Natural killer cell (primary cell): ENCODE results near the gene NELFCD. TPM values are rescaled to one million over a fixed set of nuclear protein-coding genes. Genes with fewer than 3 reads are reported as not detected.
"Not testable (repeated sequence)": the region's sequence is repeated elsewhere in the genome, so short reads cannot be mapped to it uniquely, and the experiment has no call there.

Source experiments
- ATAC-seq, 3 donors: fragments of 150-1000 bp in 2 of 3; fragments of 200-7000 bp in 1 of 3; cut with Tn5 transposase; 1 replicate in 1 of 3; 2 replicates in 2 of 3; pipeline ENCODE4 v1.10.0; 2021; ENCODE audit warnings: mild to moderate bottlenecking in 2 of 3, moderate library complexity in 2 of 3
- DNase-seq, 2 donors: peaks; one replicate each; pipeline versions ENCODE4 v3.0.0 to v3.0.0-alpha.2; 2013 to 2021; ENCODE audit warnings: mixed read lengths in 1 of 2
- H3K27ac ChIP-seq: one replicate; pipeline ENCODE4 v1.5.1; 2013; ENCODE audit warnings: mild to moderate bottlenecking, low read length
- H3K27me3 ChIP-seq: one replicate; pipeline ENCODE4 v1.6.1; 2013; ENCODE audit warnings: low read length; ENCODE audit not compliant: control insufficient read depth, insufficient read depth
- H3K36me3 ChIP-seq: one replicate; pipeline ENCODE4 v1.6.1; 2013; ENCODE audit warnings: low read length; ENCODE audit not compliant: control insufficient read depth, insufficient read depth
- H3K4me1 ChIP-seq: one replicate; pipeline ENCODE4 v1.6.1; 2013; ENCODE audit warnings: low read length; ENCODE audit not compliant: control insufficient read depth, insufficient read depth
- H3K4me3 ChIP-seq: one replicate; pipeline ENCODE4 v1.5.1; 2013; ENCODE audit warnings: low read length
- H3K9me3 ChIP-seq: one replicate; pipeline ENCODE4 v1.6.1; 2013; ENCODE audit warnings: low read length; ENCODE audit not compliant: control insufficient read depth, insufficient read depth
- H3K27ac Mint-ChIP-seq, 2 donors: one replicate each; pipeline ENCODE4 v1.8.0; 2022; ENCODE audit warnings: mild to moderate bottlenecking in 2 of 2, mixed read lengths in 2 of 2, moderate library complexity in 1 of 2
- H3K27me3 Mint-ChIP-seq, 2 donors: one replicate each; pipeline ENCODE4 v1.8.0; 2022; ENCODE audit warnings: low read depth in 2 of 2, mixed read lengths in 2 of 2
- H3K36me3 Mint-ChIP-seq: one replicate; pipeline ENCODE4 v1.8.0; 2022; ENCODE audit warnings: mixed read lengths
- H3K4me1 Mint-ChIP-seq, 2 donors: one replicate each; pipeline ENCODE4 v1.8.0; 2022; ENCODE audit warnings: mixed read lengths in 2 of 2
- H3K4me3 Mint-ChIP-seq: one replicate; pipeline ENCODE4 v1.8.0; 2022; ENCODE audit warnings: mild to moderate bottlenecking, moderate library complexity, mixed read lengths
- H3K9me3 Mint-ChIP-seq, 2 donors: one replicate each; pipeline ENCODE4 v1.8.0; 2022; ENCODE audit warnings: mixed read lengths in 2 of 2
- CTCF ChIP-seq: fragments of 200-600 bp; IDR thresholded peaks from one replicate; pipeline ENCODE4 v1.8.0; 2022; ENCODE audit warnings: antibody characterized with exemption
- WGBS: methylation state at CpG from one replicate; pipeline ENCODE4 v1.1.7; 2013; ENCODE audit warnings: missing lambda C conversion rate; ENCODE audit not compliant: insufficient coverage; 5-methylcytosine and 5-hydroxymethylcytosine counted together
- intact Hi-C: fragments of 100-400 bp; cut with micrococcal nuclease; formaldehyde crosslinking; loops from one replicate; pipeline ENCODE4 v1.14.2; 2022
- total RNA-seq, 4 donors: library from RNA; stranded (reverse); fragments of 120-200 nt in 1 of 4; gene quantifications; one replicate each; pipeline versions ENCODE4 v1.2.3 to v1.2.4, GENCODE V29; 2013 to 2022

NELFCD gene
- total RNA-seq, 3 donors from 2014 or later (not counting 1 experiment from before 2014, with no cell fraction given) = 75.7 to 105 (median 92.6) TPM

GRCh38 chr20:59039233-59039632 is 58.2 kb downstream of the NELFCD start:
- H3K4me3 Mint-ChIP-seq = no peak overlapping the region
- H3K4me1 ChIP-seq = peaks cover 28% of the 10 kb centered on the region
- TF ChIP-seq CTCF = no peak
- H3K9me3 Mint-ChIP-seq = no peaks in the 10 kb centered on the region
- peaks cover 33 to 42% of the 10 kb centered on the region in 2 donors for H3K4me1 Mint-ChIP-seq
- no peaks in the 10 kb centered on the region for H3K27me3 ChIP-seq
- H3K4me3 ChIP-seq = no peak overlapping the region
- H3K27ac ChIP-seq = no peak overlapping the region
- no peak for ATAC-seq
- H3K36me3 Mint-ChIP-seq = peaks cover 23% of the 10 kb centered on the region
- 70% methylated on average over 1 of the region's 1 CpG for WGBS
- peak overlapping the region in 1 of 2 donors; percentile 30 for H3K27ac Mint-ChIP-seq
- H3K36me3 ChIP-seq = peaks cover 39% of the 10 kb centered on the region
- no peak for DNase-seq
- no peaks in the 10 kb centered on the region for H3K9me3 ChIP-seq
- no peaks in the 10 kb centered on the region for H3K27me3 Mint-ChIP-seq
- intact Hi-C loops = no loop called here

- Mint-ChIP-seq H3K4me1 (peaks cover 35 to 39% of the 10 kb centered on the region in 2 donors), H3K27me3 (no peaks in the 10 kb centered on the region), H3K4me3 (peak overlapping the region; percentile 91), H3K36me3 (peaks cover 17% of the 10 kb centered on the region), H3K9me3 (no peaks in the 10 kb centered on the region), H3K27ac (peak overlapping the region in 1 of 2 donors; percentile 84)
- whole genome bisulfite sequencing = 95% methylated on average over 5 of the region's 5 CpGs
- ATAC-seq (no peak), DNase-seq (no peak)
- H3K9me3 ChIP-seq = no peaks in the 10 kb centered on the region
- no peak overlapping the region for H3K27ac ChIP-seq
- H3K36me3 ChIP-seq = peaks cover 25% of the 10 kb centered on the region
- H3K4me1 ChIP-seq = peaks cover 28% of the 10 kb centered on the region
- intact Hi-C loops = no loop called here
- no peak overlapping the region for H3K4me3 ChIP-seq
- no peaks in the 10 kb centered on the region for H3K27me3 ChIP-seq
- no peak for TF ChIP-seq CTCF
Measured at GRCh38 chr20:59040667-59041066, 59.6 kb downstream of the NELFCD start.

- Histone ChIP-seq H3K4me1 (peaks cover 28% of the 10 kb centered on the region), H3K27ac (peak overlapping the region; percentile 75), H3K36me3 (peaks cover 17% of the 10 kb centered on the region)
- intact Hi-C loops, H3K36me3 Mint-ChIP-seq, H3K4me3 ChIP-seq, H3K27me3 ChIP-seq, H3K9me3 Mint-ChIP-seq, H3K27me3 Mint-ChIP-seq, H3K9me3 ChIP-seq, ATAC-seq, DNase-seq: not testable (repeated sequence)
- WGBS = 90% methylated on average over 16 of the region's 16 CpGs
- peak overlapping the region; percentile 91 for H3K4me3 Mint-ChIP-seq
- H3K27ac Mint-ChIP-seq = peak overlapping the region; percentile 84 to 87
- H3K4me1 Mint-ChIP-seq = peaks cover 35 to 38% of the 10 kb centered on the region in 2 donors
Measured at GRCh38 chr20:59041487-59041886, 60.4 kb downstream of the NELFCD start.

GRCh38 chr20:59042151-59042795 is 61.2 kb downstream of the NELFCD start, which contains the start of gene PRELID3B:
TSS of gene PRELID3B (minus strand) at chr20:59042786. CDS start at chr20:59042730, 56 bp downstream.
- Mint-ChIP-seq H3K4me1 (peaks cover 33 to 35% of the 10 kb centered on the region in 2 donors), H3K27ac (peak within 1 kb of the TSS; percentile 84 to 87), H3K4me3 (peak within 1 kb of the TSS; percentile 91), H3K27me3 (no peaks in the 10 kb centered on the region), H3K36me3 (peaks cover 2% of the 10 kb centered on the region), H3K9me3 (no peaks in the 10 kb centered on the region)
- no peaks in the 10 kb centered on the region for H3K27me3 ChIP-seq
- H3K4me3 ChIP-seq = peak within 1 kb of the TSS; percentile 70
- ATAC-seq (peak; percentile 23 to 36 (median 29)), DNase-seq (peak in 1 of 2 donors; percentile 56)
- peaks cover 9% of the 10 kb centered on the region for H3K36me3 ChIP-seq
- 5% methylated on average over 50 of the region's 50 CpGs for WGBS
- H3K27ac ChIP-seq = peak within 1 kb of the TSS; percentile 85
- TF ChIP-seq CTCF = no peak
- intact Hi-C loops = loop anchor here (1.0 to 2.0 kb wide), 2 partner anchors 10 to 151 kb away; partner anchors contain the start of gene ATP5F1E
- no peaks in the 10 kb centered on the region for H3K9me3 ChIP-seq
- H3K4me1 ChIP-seq = peaks cover 28% of the 10 kb centered on the region
